Spleen (tissue), 7 donors: ENCODE measurements around the gene KIF25.
A peak's percentile ranks its signal among the peaks of the same experiment; 100 is the strongest.

Experiments used
- CTCF ChIP-seq, 11 experiments: fragments of 200-600 bp in 7 of 11; fragments of 450-650 bp in 4 of 11; sonication (generic) in 4 of 11; IDR thresholded peaks in 8 of 11; conservative IDR thresholded peaks in 3 of 11; 1 replicate in 7 of 11; 2 replicates in 4 of 11; pipeline versions ENCODE4 v1.4.0 to v1.8.0; 2016 to 2021; ENCODE audit warnings: antibody characterized with exemption in 11 of 11, inconsistent platforms in 4 of 11, mild to moderate bottlenecking in 1 of 11
- POLR2A ChIP-seq, 3 donors: fragments of 450-650 bp; IDR thresholded peaks; one replicate each; pipeline ENCODE4 v1.5.1; 2017; ENCODE audit warnings: antibody characterized with exemption in 3 of 3, mild to moderate bottlenecking in 1 of 3
- POLR2AphosphoS5 ChIP-seq, 3 donors: sonication (generic); formaldehyde crosslinking; IDR thresholded peaks; one replicate each; pipeline ENCODE4 v1.5.1; 2017; ENCODE audit warnings: antibody characterized with exemption in 3 of 3
- donor health status: DM: no; HTN: no; CAD: no; lungs with moderate emphysema.
- donor health status: DM: no; HTN: no; CAD: no.
- donor health status: DM: no; HTN: no; CAD: no.

GRCh38 chr6:167951781-167952511 lies 45.5 kb upstream of the KIF25 start:
- TF ChIP-seq CTCF (IDR thresholded peaks at IDR 0.05 in 8 of 11, conservative IDR thresholded peaks at IDR 0.05 in 3 of 11) = no peak
- no peak for TF ChIP-seq POLR2A (IDR thresholded peaks at IDR 0.05)
- peak in 1 of 3 donors; percentile 11 for TF ChIP-seq POLR2AphosphoS5 (IDR thresholded peaks at IDR 0.05)
